ENCODE measurements around the gene NARS2.

GRCh38 chr11:78567209-78567608 lies 7.5 kb downstream of the NARS2 start:
- TF ChIP-seq CTCF (conservative IDR thresholded peaks at IDR 0.05 in 1 of 2, IDR thresholded peaks at IDR 0.05 in 1 of 2; ENCODE audit: extremely low read depth in 1 of 2, insufficient read depth in 1 of 2, low read depth in 1 of 2, low read length in 2 of 2), result no peak
- TF ChIP-seq EZH2 (IDR thresholded peaks at IDR 0.05; ENCODE audit: borderline replicate concordance, low read length), result no peak

Data from mammary epithelial cell (primary cell).